Subcutaneous adipose tissue (tissue), 4 donors: ENCODE data around the gene CNTNAP1. TPM values are rescaled to one million over a fixed set of nuclear protein-coding genes. Genes with fewer than 3 reads are reported as not detected.

Source experiments
- small RNA-seq: library from RNA; depleted of rRNA; stranded (forward); fragments of <200 nt; gene quantifications from one replicate; pipeline ENCODE3, GENCODE V24; 2016
- total RNA-seq, 4 donors: library from RNA; depleted of rRNA; stranded (reverse); fragments of >200 nt; gene quantifications; one replicate each; pipeline ENCODE4 v1.1.0, GENCODE V29; 2016
- TF ChIP-seq, protein P1 (sequence below): fragments of 450-650 bp; IDR thresholded peaks from one replicate; pipeline ENCODE4 v1.5.1; 2016; ENCODE audit warnings: low read depth, mild to moderate bottlenecking, control low read depth, antibody characterized with exemption, moderate library complexity

Gene CNTNAP1
- total RNA-seq, 4 donors from 2014 or later = 1.8 to 3.8 (median 2.5) TPM

DNA sequence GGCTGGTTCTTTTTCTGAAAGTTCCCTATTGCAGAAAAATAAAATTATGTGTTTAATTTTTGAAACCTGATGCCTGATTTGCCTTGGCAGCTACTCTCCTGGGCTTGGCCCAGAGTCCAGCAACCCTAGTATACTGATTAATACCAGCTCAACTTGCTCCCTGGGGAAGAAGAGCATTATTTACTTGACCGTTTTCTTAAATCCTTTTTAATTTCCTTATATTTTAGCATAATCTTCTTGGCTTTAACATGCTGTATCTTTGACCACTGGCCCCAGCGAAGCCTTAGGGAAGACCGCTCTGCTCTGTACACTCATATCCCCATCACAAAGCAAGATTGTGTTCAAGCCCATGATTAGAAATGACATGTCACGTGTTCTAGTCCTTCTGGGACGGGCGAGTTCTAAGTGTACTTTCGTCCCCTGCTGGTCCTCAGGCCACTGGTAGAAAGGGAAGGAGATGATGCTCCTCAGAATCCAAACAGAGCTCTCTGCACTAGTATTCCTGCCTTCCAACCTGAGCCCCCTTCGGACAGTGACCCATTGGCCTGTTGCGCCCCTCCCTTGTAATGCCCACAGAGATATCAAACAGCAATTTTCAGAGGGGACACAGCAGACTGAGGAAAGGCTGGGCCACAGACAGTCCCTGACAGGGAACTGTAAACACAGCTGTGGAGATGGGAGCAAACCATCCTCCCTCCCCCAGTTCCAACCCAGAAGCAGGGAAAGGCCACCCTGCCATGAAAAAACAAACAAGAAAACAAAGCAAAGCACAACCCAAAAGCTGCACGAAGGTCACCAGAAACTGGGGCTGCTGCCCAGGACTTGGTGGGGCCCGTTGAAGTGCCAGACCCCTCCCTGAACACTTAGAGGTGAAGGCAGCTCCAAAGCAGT, 66.8 kb downstream of the CNTNAP1 start:
- TF ChIP-seq, protein P1, sequence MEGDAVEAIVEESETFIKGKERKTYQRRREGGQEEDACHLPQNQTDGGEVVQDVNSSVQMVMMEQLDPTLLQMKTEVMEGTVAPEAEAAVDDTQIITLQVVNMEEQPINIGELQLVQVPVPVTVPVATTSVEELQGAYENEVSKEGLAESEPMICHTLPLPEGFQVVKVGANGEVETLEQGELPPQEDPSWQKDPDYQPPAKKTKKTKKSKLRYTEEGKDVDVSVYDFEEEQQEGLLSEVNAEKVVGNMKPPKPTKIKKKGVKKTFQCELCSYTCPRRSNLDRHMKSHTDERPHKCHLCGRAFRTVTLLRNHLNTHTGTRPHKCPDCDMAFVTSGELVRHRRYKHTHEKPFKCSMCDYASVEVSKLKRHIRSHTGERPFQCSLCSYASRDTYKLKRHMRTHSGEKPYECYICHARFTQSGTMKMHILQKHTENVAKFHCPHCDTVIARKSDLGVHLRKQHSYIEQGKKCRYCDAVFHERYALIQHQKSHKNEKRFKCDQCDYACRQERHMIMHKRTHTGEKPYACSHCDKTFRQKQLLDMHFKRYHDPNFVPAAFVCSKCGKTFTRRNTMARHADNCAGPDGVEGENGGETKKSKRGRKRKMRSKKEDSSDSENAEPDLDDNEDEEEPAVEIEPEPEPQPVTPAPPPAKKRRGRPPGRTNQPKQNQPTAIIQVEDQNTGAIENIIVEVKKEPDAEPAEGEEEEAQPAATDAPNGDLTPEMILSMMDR = no peak

Small RNA genes within 50 kb of the gene (small RNA-seq; reads per million reads assigned to genes)
- not detected for gene MIR6780A

Other genes starting within 250 kb of the CNTNAP1 start
- 100 to 1,000 TPM in 1 of 4 donors, 10 to 100 TPM in 3; 53.0 to 113 (median 56.1) TPM for gene ATP6V0A1, start 223.7 kb upstream of the CNTNAP1 start, total RNA-seq
- gene NAGLU, start 146.3 kb upstream of the CNTNAP1 start, total RNA-seq = 100 to 1,000 TPM in 1 of 4 donors, 10 to 100 TPM in 3; 43.5 to 123 (median 62.4) TPM
- 1 to 10 TPM in 2 of 4 donors, under 1 TPM in 2; 0.49 to 4.1 (median 1.2) TPM for gene HSD17B1, start 129.6 kb upstream of the CNTNAP1 start, total RNA-seq
- gene COASY, start 120.4 kb upstream of the CNTNAP1 start, total RNA-seq = 10 to 100 TPM; 20.4 to 40.1 (median 22.7) TPM
- 10 to 100 TPM; 59.3 to 78.0 (median 68.8) TPM for gene MLX, start 115.4 kb upstream of the CNTNAP1 start, total RNA-seq
- gene PSMC3IP, start 104.8 kb upstream of the CNTNAP1 start, total RNA-seq = 1 to 10 TPM; 1.1 to 4.0 (median 3.6) TPM
- 10 to 100 TPM; 36.4 to 62.0 (median 57.4) TPM for gene RETREG3, start 73.2 kb upstream of the CNTNAP1 start, total RNA-seq
- 10 to 100 TPM; 16.3 to 35.8 (median 23.5) TPM for gene TUBG1, start 72.8 kb upstream of the CNTNAP1 start, total RNA-seq
- 10 to 100 TPM; 12.1 to 29.6 (median 21.2) TPM for gene TUBG2, start 23.2 kb upstream of the CNTNAP1 start, total RNA-seq
- gene PLEKHH3, start 5.5 kb upstream of the CNTNAP1 start, total RNA-seq = 10 to 100 TPM in 1 of 4 donors, 1 to 10 TPM in 3; 5.4 to 64.8 (median 7.4) TPM
- gene CCR10, start 688 bp upstream of the CNTNAP1 start, total RNA-seq = 1 to 10 TPM in 1 of 4 donors, under 1 TPM in 3; 0.44 to 8.7 (median 0.83) TPM
- 100 to 1,000 TPM in 1 of 4 donors, 10 to 100 TPM in 3; 53.7 to 126 (median 91.8) TPM for gene EZH1, start 62.5 kb downstream of the CNTNAP1 start, total RNA-seq
- 100 to 1,000 TPM in 3 of 4 donors, 10 to 100 TPM in 1; 66.9 to 160 (median 128) TPM for gene RAMP2, start 78.7 kb downstream of the CNTNAP1 start, total RNA-seq
- gene VPS25, start 90.9 kb downstream of the CNTNAP1 start, total RNA-seq = 10 to 100 TPM; 40.1 to 53.4 (median 47.4) TPM
- under 1 TPM in 3 of 4 donors, not detected in 1; 0.16 to 0.85 (median 0.19) TPM for gene WNK4, start 98.1 kb downstream of the CNTNAP1 start, total RNA-seq
- gene COA3, start 116.2 kb downstream of the CNTNAP1 start, total RNA-seq = 10 to 100 TPM; 51.8 to 76.6 (median 60.4) TPM
- gene CNTD1, start 116.3 kb downstream of the CNTNAP1 start, total RNA-seq = under 1 TPM in 2 of 4 donors, not detected in 2; 0.44 to 0.68 TPM
- 100 to 1,000 TPM in 3 of 4 donors, 10 to 100 TPM in 1; 85.3 to 129 (median 120) TPM for gene BECN1, start 141.8 kb downstream of the CNTNAP1 start, total RNA-seq
- 10 to 100 TPM; 52.7 to 80.9 (median 60.1) TPM for gene PSME3, start 150.9 kb downstream of the CNTNAP1 start, total RNA-seq
- 10 to 100 TPM in 1 of 4 donors, 1 to 10 TPM in 3; 4.1 to 15.0 (median 9.4) TPM for gene AOC2, start 162.0 kb downstream of the CNTNAP1 start, total RNA-seq
- gene AOC3, start 168.7 kb downstream of the CNTNAP1 start, total RNA-seq = 100 to 1,000 TPM; 120 to 591 (median 262) TPM
- gene G6PC1, start 218.3 kb downstream of the CNTNAP1 start, total RNA-seq = not detected